ENCODE data around the gene UPK1A. TPM values are rescaled to one million over a fixed set of nuclear protein-coding genes. Genes with fewer than 3 reads are reported as not detected.

UPK1A gene
- polyA plus RNA-seq (2012; ENCODE audit: insufficient read length, low read depth): not detected

GRCh38 chr19:35666251-35666913 is at the start of gene UPK1A:
Gene UPK1A (plus strand): TSS chr19:35666517. CDS start chr19:35666813, 296 bp downstream.
- no peak for TF ChIP-seq REST (IDR thresholded peaks at IDR 0.05; ENCODE audit: insufficient read depth in 1 of 2, low read depth in 2 of 2, low read length in 2 of 2)
- no peak for TF ChIP-seq FOXP2 (optimal IDR thresholded peaks at IDR 0.05; ENCODE audit: borderline replicate concordance, extremely low read depth, extremely low read length, insufficient read depth)
- no peak for TF ChIP-seq TAF1 (IDR thresholded peaks at IDR 0.05; ENCODE audit: borderline replicate concordance, insufficient read depth, low read length)
- no peak for TF ChIP-seq SIN3A (IDR thresholded peaks at IDR 0.05; ENCODE audit: borderline replicate concordance, insufficient read depth, low read length)
- TF ChIP-seq POLR2AphosphoS5 (IDR thresholded peaks at IDR 0.05; ENCODE audit: low read depth, low read length): no peak

- no peak for TF ChIP-seq REST (IDR thresholded peaks at IDR 0.05; ENCODE audit: insufficient read depth in 1 of 2, low read depth in 2 of 2, low read length in 2 of 2)
- no peak for TF ChIP-seq SIN3A (IDR thresholded peaks at IDR 0.05; ENCODE audit: borderline replicate concordance, insufficient read depth, low read length)
- TF ChIP-seq FOXP2 (optimal IDR thresholded peaks at IDR 0.05; ENCODE audit: borderline replicate concordance, extremely low read depth, extremely low read length, insufficient read depth): no peak
- TF ChIP-seq POLR2AphosphoS5 (IDR thresholded peaks at IDR 0.05; ENCODE audit: low read depth, low read length): no peak
These were observed 47.5 kb upstream of the UPK1A start for GRCh38 chr19:35618857-35619256.

- no peak for TF ChIP-seq REST (IDR thresholded peaks at IDR 0.05; ENCODE audit: insufficient read depth in 1 of 2, low read depth in 2 of 2, low read length in 2 of 2)
These were observed 46.9 kb upstream of the UPK1A start for GRCh38 chr19:35619290-35619923.

GRCh38 chr19:35620001-35620400 is 46.3 kb upstream of the UPK1A start:
- no peak for TF ChIP-seq SIN3A (IDR thresholded peaks at IDR 0.05; ENCODE audit: borderline replicate concordance, insufficient read depth, low read length)
- no peak for TF ChIP-seq POLR2AphosphoS5 (IDR thresholded peaks at IDR 0.05; ENCODE audit: low read depth, low read length)
- no peak for TF ChIP-seq TAF1 (IDR thresholded peaks at IDR 0.05; ENCODE audit: borderline replicate concordance, insufficient read depth, low read length)
- TF ChIP-seq FOXP2 (optimal IDR thresholded peaks at IDR 0.05; ENCODE audit: borderline replicate concordance, extremely low read depth, extremely low read length, insufficient read depth): no peak
- TF ChIP-seq REST (IDR thresholded peaks at IDR 0.05; ENCODE audit: insufficient read depth in 1 of 2, low read depth in 2 of 2, low read length in 2 of 2): no peak

All from PFSK-1 (cell line).